SU-DHL-6 (cell line): ENCODE results near the gene TENM4.

Experiments
- EZH2phosphoT487 ChIP-seq: fragments of 200-600 bp; sonication (generic), shearing (Covaris generic); conservative IDR thresholded peaks from 2 replicates; pipeline ENCODE4 v1.6.1; 2018; ENCODE audit warnings: mild to moderate bottlenecking, antibody characterized with exemption, low read length, moderate library complexity, mixed read lengths
- TF ChIP-seq, protein P1 (sequence below): fragments of 200-600 bp; sonication (generic); IDR thresholded peaks from one replicate; pipeline ENCODE4 v1.5.1; 2017; ENCODE audit warnings: antibody characterized with exemption, mild to moderate bottlenecking, low read length, moderate library complexity; ENCODE audit not compliant: insufficient read depth, poor library complexity, severe bottlenecking

DNA sequence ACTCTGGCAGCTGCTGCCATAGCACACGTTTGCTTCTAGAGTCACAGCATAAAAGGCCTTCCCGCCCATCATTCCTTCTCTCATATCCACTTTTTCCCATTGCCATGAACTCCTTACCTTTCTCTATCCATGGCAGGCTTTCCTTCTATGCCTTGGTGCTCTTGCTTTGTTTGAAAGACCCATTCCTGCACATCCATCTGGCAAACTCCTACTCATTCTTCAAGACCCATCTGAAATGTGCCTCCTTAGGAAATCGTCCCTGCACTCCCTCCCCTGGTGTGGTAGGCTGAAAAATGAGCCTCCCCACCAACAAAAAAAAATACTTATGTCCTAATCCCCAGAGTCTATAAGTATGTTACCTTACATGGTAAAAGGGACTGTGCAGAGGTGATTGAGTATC lies 100.3 kb downstream of the TENM4 start:
- TF ChIP-seq, protein P1, sequence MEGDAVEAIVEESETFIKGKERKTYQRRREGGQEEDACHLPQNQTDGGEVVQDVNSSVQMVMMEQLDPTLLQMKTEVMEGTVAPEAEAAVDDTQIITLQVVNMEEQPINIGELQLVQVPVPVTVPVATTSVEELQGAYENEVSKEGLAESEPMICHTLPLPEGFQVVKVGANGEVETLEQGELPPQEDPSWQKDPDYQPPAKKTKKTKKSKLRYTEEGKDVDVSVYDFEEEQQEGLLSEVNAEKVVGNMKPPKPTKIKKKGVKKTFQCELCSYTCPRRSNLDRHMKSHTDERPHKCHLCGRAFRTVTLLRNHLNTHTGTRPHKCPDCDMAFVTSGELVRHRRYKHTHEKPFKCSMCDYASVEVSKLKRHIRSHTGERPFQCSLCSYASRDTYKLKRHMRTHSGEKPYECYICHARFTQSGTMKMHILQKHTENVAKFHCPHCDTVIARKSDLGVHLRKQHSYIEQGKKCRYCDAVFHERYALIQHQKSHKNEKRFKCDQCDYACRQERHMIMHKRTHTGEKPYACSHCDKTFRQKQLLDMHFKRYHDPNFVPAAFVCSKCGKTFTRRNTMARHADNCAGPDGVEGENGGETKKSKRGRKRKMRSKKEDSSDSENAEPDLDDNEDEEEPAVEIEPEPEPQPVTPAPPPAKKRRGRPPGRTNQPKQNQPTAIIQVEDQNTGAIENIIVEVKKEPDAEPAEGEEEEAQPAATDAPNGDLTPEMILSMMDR, result no peak
- TF ChIP-seq EZH2phosphoT487, result no peak
